Measurements from ENCODE around the gene CCDC122. TPM values are rescaled to one million over a fixed set of nuclear protein-coding genes. Genes with fewer than 3 reads are reported as not detected.
A peak's percentile ranks its signal among the peaks of the same experiment; 100 is the strongest.

The CCDC122 gene
- total and polyA plus RNA-seq, 2 experiments from 2014 or later, result 5.3 to 10.3 TPM

DNA sequence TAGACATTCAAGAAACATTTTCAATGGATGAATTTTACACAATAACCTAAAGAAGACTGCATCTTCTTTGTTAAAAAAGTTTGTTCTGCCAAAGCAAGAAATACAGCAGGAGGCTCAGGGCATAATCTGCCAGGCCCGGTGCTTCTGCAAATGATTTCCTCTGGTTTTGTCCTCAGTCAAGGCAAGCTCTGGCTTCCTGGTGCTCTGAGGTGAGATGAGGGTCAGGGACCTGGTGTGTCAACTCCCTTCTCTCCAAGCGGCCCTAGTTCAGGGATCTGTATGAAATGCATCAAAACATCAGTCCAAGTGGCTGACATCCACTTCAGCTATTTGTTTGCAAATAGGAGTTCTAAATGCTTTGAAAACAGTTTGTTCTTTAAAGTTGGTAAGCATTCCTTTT, 31.7 kb upstream of the CCDC122 start:
- Histone ChIP-seq H3K27me3 (no peaks in the 10 kb centered on the region), H4K20me1 (ENCODE audit: insufficient read depth, poor library complexity, severe bottlenecking) (no peaks in the 10 kb centered on the region), H3K4me2 (no peak overlapping the region), H3K9me2 (replicated peaks; ENCODE audit: insufficient read depth) (no peaks in the 10 kb centered on the region), H3K79me2 (no peaks in the 10 kb centered on the region), H3K4me1 (ENCODE audit: insufficient read depth) (no peaks in the 10 kb centered on the region), H3K27ac (no peak overlapping the region), H3K9me3 (ENCODE audit: low read depth) (no peaks in the 10 kb centered on the region), H2AFZ (no peak overlapping the region), H3K36me3 (replicated peaks; ENCODE audit: insufficient read depth, low read depth) (no peaks in the 10 kb centered on the region), H3K4me3 (no peak overlapping the region)
- WGBS (ENCODE audit: low lambda C conversion rate, missing lambda C conversion rate), result 57% methylated on average over 2 of the region's 2 CpGs
- no peak for DNase-seq (ENCODE audit: low spot score)
- TF ChIP-seq, protein P1, sequence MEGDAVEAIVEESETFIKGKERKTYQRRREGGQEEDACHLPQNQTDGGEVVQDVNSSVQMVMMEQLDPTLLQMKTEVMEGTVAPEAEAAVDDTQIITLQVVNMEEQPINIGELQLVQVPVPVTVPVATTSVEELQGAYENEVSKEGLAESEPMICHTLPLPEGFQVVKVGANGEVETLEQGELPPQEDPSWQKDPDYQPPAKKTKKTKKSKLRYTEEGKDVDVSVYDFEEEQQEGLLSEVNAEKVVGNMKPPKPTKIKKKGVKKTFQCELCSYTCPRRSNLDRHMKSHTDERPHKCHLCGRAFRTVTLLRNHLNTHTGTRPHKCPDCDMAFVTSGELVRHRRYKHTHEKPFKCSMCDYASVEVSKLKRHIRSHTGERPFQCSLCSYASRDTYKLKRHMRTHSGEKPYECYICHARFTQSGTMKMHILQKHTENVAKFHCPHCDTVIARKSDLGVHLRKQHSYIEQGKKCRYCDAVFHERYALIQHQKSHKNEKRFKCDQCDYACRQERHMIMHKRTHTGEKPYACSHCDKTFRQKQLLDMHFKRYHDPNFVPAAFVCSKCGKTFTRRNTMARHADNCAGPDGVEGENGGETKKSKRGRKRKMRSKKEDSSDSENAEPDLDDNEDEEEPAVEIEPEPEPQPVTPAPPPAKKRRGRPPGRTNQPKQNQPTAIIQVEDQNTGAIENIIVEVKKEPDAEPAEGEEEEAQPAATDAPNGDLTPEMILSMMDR (IDR thresholded peaks at IDR 0.05; ENCODE audit: poor library complexity), result no peak
- TF ChIP-seq EZH2 (IDR thresholded peaks at IDR 0.05; ENCODE audit: borderline replicate concordance) (no peak), EZH2phosphoT487 (IDR thresholded peaks at IDR 0.05; ENCODE audit: low read depth, severe bottlenecking, unreplicated experiment) (no peak)

DNA sequence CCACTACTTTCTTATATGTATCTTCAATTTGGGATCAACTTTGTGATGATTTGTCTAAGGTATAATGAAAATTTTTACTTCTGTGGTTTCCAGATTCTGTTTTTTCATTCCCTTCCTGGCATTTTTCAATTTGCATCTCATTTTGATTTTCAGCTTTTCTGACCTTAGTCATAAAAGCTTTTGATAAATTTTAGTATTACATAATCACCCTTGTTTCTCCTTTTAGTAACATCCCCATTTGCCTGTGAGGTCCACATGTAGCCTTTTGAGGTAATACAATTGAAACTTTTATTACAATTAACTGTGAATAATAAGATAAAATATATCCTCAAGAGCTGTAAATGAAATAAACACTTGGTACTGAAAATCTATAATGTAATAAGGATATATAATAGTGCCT, 31.3 kb upstream of the CCDC122 start:
- Histone ChIP-seq H3K4me1 (ENCODE audit: insufficient read depth) (no peaks in the 10 kb centered on the region), H3K79me2 (no peaks in the 10 kb centered on the region), H2AFZ (no peak overlapping the region), H3K9me2 (replicated peaks; ENCODE audit: insufficient read depth) (no peaks in the 10 kb centered on the region), H3K27me3 (no peaks in the 10 kb centered on the region), H3K27ac (no peak overlapping the region), H3K4me3 (no peak overlapping the region), H3K4me2 (no peak overlapping the region), H3K36me3 (replicated peaks; ENCODE audit: insufficient read depth, low read depth) (no peaks in the 10 kb centered on the region), H4K20me1 (ENCODE audit: insufficient read depth, poor library complexity, severe bottlenecking) (no peaks in the 10 kb centered on the region), H3K9me3 (ENCODE audit: low read depth) (no peaks in the 10 kb centered on the region)
- no peak for TF ChIP-seq EZH2phosphoT487 (IDR thresholded peaks at IDR 0.05; ENCODE audit: low read depth, severe bottlenecking, unreplicated experiment)
- no peak for TF ChIP-seq EZH2 (IDR thresholded peaks at IDR 0.05; ENCODE audit: borderline replicate concordance)
- TF ChIP-seq, protein P1 (IDR thresholded peaks at IDR 0.05; ENCODE audit: poor library complexity), result no peak
- no peak for DNase-seq (ENCODE audit: low spot score)

DNA sequence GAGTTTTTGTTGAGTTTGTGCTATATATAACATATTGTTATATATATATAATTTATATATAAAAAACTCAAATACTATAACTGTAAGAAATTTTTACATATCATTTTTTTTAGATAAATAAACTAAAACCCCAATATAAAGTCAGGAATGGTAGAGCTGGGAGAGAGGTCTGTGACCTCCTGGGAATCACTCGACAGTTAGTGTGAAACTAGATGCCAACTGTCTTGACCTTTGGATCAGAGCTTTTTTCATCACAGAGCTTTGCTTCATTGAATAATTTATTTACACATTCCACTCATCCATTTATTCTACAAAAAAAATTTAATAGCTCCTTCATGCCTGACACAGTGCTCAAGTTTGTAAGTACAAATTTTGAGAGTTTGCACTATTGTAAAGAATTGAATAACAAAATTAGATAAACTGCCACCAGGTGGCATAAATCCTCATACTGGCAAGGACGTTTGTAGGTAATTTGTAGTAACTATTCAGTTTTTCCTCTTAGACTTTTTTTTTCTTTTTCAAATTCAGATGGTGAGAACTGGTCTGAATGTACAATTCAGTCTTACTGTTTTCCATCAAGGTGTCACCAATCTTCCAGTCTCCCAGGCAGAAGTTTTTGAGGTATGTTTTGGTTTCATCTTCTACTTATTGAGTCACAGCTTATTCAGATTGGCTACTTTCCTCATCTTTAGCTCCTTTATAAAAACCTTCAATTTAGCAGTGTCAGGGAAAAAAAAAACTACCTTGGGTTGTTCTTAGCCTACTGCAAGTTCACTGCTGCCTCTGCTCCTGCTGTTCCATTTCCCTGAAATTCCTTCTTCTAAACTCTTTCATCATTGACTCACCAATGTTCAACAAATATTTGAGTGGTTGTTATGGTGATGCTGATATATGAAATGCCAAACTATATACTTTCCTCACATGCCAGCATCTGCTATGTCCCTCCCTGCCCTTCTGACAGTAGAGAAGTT, 28.9 kb upstream of the CCDC122 start:
- Histone ChIP-seq H3K9me3 (ENCODE audit: low read depth) (no peaks in the 10 kb centered on the region), H3K4me3 (no peak overlapping the region), H4K20me1 (ENCODE audit: insufficient read depth, poor library complexity, severe bottlenecking) (no peaks in the 10 kb centered on the region), H3K79me2 (no peaks in the 10 kb centered on the region), H2AFZ (no peak overlapping the region), H3K27me3 (no peaks in the 10 kb centered on the region), H3K36me3 (replicated peaks; ENCODE audit: insufficient read depth, low read depth) (no peaks in the 10 kb centered on the region), H3K4me1 (ENCODE audit: insufficient read depth) (no peaks in the 10 kb centered on the region), H3K9me2 (replicated peaks; ENCODE audit: insufficient read depth) (no peaks in the 10 kb centered on the region), H3K27ac (no peak overlapping the region), H3K4me2 (no peak overlapping the region)
- 50% methylated on average over 2 of the region's 2 CpGs for WGBS (ENCODE audit: low lambda C conversion rate, missing lambda C conversion rate)
- TF ChIP-seq EZH2 (IDR thresholded peaks at IDR 0.05; ENCODE audit: borderline replicate concordance) (no peak), EZH2phosphoT487 (IDR thresholded peaks at IDR 0.05; ENCODE audit: low read depth, severe bottlenecking, unreplicated experiment) (no peak)
- TF ChIP-seq, protein P1 (IDR thresholded peaks at IDR 0.05; ENCODE audit: poor library complexity), result peak; percentile 76
- DNase-seq (ENCODE audit: low spot score), result peak; percentile 73
